Heart right ventricle (tissue), 16 donors: ENCODE results near the gene SGK1. TPM values are rescaled to one million over a fixed set of nuclear protein-coding genes. Genes with fewer than 3 reads are reported as not detected.

Source experiments
- ATAC-seq, 8 donors: fragments of 200-7000 bp; cut with Tn5 transposase; one replicate each; pipeline ENCODE4 v1.9.1; 2020; ENCODE audit warnings: mild to moderate bottlenecking in 8 of 8, moderate library complexity in 8 of 8, moderate number of reproducible peaks in 1 of 8
- DNase-seq, 2 donors: peaks; one replicate each; pipeline ENCODE4 v3.0.0-alpha.2; 2020
- H3K27ac ChIP-seq, 10 donors: fragments of 200-600 bp; sonication (generic) in 2 of 10; one replicate each; pipeline versions ENCODE4 v1.5.0 to v1.8.0; 2020 to 2022; ENCODE audit warnings: mild to moderate bottlenecking in 3 of 10
- H3K27me3 ChIP-seq, 7 donors: fragments of 200-600 bp; one replicate each; pipeline ENCODE4 v1.8.0; 2021 to 2022; ENCODE audit warnings: mild to moderate bottlenecking in 2 of 7
- H3K36me3 ChIP-seq, 9 donors: fragments of 200-600 bp; sonication (generic) in 1 of 9; one replicate each; pipeline versions ENCODE4 v1.5.0 to v1.8.0; 2020 to 2022; ENCODE audit warnings: mild to moderate bottlenecking in 2 of 9
- H3K4me1 ChIP-seq, 9 donors: fragments of 200-600 bp; sonication (generic) in 1 of 9; one replicate each; pipeline versions ENCODE4 v1.5.0 to v1.8.0; 2020 to 2022; ENCODE audit warnings: mild to moderate bottlenecking in 4 of 9
- H3K4me3 ChIP-seq, 10 donors: fragments of 200-600 bp; sonication (generic) in 2 of 10; one replicate each; pipeline versions ENCODE4 v1.5.0 to v1.8.0; 2020 to 2022; ENCODE audit warnings: mild to moderate bottlenecking in 7 of 10, moderate library complexity in 2 of 10
- H3K9me3 ChIP-seq, 11 donors: fragments of 200-600 bp in 10 of 11; sonication (generic) in 2 of 11; one replicate each; pipeline versions ENCODE4 v1.5.0 to v1.8.0; 2013 to 2022; ENCODE audit warnings: mild to moderate bottlenecking in 2 of 11, control low read depth in 1 of 11, moderate library complexity in 1 of 11
- WGBS, 2 donors: extraction: QIAGEN DNeasy Blood & Tissue Kit; methylation state at CpG; one replicate each; pipeline ENCODE4 v1.1.7; 2013; ENCODE audit warnings: inconsistent platforms in 1 of 2; 5-methylcytosine and 5-hydroxymethylcytosine counted together
- intact Hi-C, 10 donors: fragments of 100-400 bp; cut with DNase I; formaldehyde crosslinking; loops; one replicate each; pipeline versions ENCODE4 v1.11.1 to v1.14.2; 2022
- polyA plus RNA-seq, 2 donors: library from polyadenylated mRNA; stranded (reverse); fragments of 200-250 nt; gene quantifications; one replicate each; pipeline ENCODE4 v1.2.3, GENCODE V29; 2013
- total RNA-seq, 10 donors: library from RNA; stranded (reverse); fragmentation: NEBNext Ultra II Directional in 3 of 10; extraction: Animal tissue kit (Norgen Biotek cat#: 25700) in 3 of 10; gene quantifications; one replicate each; pipeline versions ENCODE4 v1.2.1 to v1.2.4, GENCODE V29; 2021 to 2023
- TF ChIP-seq, protein P1 (sequence below), 9 donors: fragments of 200-600 bp; sonication (generic) in 2 of 9; IDR thresholded peaks; one replicate each; pipeline versions ENCODE4 v1.5.0 to v1.8.0; 2021 to 2022; ENCODE audit warnings: antibody characterized with exemption in 9 of 9, mild to moderate bottlenecking in 5 of 9, moderate library complexity in 1 of 9
- donor health status: Arrhythmogenic right ventricular cardiomyopathy.
- donor health status: ischemic (EF 13 %, LVEDD 7.1; RV severe dilation, severe dysfunction).
- donor health status: healthy with polysubstance abuse.
- donor health status: DM: no; HTN: yes; CAD: no.
- donor health status: DM: no; HTN: no; CAD: no.
- donor health status: ischemic (EF 25% LVEDD 6.9; RV normal size, moderate dysfunction).
- donor health status: ischemic (EF 25% LVEDD 5.7; RV mildly dilated, moderate dysfunction).
- donor health status: healthy.
- donor health status: DM: yes; HTN: yes; CAD: no.
- donor health status: Ischemic cardiomyopathy.
- donor health status: ischemic (EF 35%, LVEDD 5.7; RV mildly dilated, moderate dysfunction).
- donor health status: nonischemic (EF 11% LVEDD 7.7; RV severe dilation, severe dysfunction).
- donor health status: DM: yes; HTN: yes; CAD: no.
- donor health status: PGD.
- donor health status: ischemic (EF 29% LVEDD 5.4; RV normal size, mild dysfunction).
- donor health status: nonischemic (EF 23%, LVEDD 6.1; RV moderate dilation, normal function).

The SGK1 gene
- total and polyA plus RNA-seq, 12 donors: 22.5 to 140 (median 43.6) TPM

DNA sequence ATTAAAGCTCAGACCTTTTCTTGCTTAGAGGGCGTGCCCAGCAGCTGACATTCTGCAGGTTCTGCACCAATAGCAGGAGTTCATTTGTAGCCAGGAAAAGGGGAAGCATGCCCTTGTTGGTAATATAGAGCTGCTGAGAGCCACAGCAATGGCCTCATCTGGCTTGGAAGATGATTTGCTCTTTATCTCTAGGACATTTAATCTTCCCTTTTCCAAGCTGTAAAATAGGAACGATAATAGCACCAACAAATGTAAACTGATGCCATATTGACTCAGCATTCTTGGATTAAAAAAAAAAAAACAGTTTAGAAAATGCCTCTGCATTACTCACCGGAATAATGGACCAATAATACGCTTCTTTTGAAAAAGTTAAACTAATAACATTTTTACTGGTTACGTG, 172.1 kb downstream of the SGK1 start:
- peaks cover 0 to 4% (median 0%) of the 10 kb centered on the region in 9 donors for H3K4me1 ChIP-seq
- 71 to 73% methylated on average over 5 of the region's 5 CpGs for WGBS, 2 donors
- H3K27ac ChIP-seq: no peak overlapping the region
- H3K27me3 ChIP-seq: no peaks in the 10 kb centered on the region
- DNase-seq (no peak), ATAC-seq (peak in 1 of 8 donors; percentile 16)
- H3K4me3 ChIP-seq: no peak overlapping the region
- TF ChIP-seq, protein P1, sequence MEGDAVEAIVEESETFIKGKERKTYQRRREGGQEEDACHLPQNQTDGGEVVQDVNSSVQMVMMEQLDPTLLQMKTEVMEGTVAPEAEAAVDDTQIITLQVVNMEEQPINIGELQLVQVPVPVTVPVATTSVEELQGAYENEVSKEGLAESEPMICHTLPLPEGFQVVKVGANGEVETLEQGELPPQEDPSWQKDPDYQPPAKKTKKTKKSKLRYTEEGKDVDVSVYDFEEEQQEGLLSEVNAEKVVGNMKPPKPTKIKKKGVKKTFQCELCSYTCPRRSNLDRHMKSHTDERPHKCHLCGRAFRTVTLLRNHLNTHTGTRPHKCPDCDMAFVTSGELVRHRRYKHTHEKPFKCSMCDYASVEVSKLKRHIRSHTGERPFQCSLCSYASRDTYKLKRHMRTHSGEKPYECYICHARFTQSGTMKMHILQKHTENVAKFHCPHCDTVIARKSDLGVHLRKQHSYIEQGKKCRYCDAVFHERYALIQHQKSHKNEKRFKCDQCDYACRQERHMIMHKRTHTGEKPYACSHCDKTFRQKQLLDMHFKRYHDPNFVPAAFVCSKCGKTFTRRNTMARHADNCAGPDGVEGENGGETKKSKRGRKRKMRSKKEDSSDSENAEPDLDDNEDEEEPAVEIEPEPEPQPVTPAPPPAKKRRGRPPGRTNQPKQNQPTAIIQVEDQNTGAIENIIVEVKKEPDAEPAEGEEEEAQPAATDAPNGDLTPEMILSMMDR (IDR thresholded peaks at IDR 0.05): no peak
- H3K36me3 ChIP-seq: no peaks in the 10 kb centered on the region
- no peaks in the 10 kb centered on the region for H3K9me3 ChIP-seq
- intact Hi-C loops: no loop called here

DNA sequence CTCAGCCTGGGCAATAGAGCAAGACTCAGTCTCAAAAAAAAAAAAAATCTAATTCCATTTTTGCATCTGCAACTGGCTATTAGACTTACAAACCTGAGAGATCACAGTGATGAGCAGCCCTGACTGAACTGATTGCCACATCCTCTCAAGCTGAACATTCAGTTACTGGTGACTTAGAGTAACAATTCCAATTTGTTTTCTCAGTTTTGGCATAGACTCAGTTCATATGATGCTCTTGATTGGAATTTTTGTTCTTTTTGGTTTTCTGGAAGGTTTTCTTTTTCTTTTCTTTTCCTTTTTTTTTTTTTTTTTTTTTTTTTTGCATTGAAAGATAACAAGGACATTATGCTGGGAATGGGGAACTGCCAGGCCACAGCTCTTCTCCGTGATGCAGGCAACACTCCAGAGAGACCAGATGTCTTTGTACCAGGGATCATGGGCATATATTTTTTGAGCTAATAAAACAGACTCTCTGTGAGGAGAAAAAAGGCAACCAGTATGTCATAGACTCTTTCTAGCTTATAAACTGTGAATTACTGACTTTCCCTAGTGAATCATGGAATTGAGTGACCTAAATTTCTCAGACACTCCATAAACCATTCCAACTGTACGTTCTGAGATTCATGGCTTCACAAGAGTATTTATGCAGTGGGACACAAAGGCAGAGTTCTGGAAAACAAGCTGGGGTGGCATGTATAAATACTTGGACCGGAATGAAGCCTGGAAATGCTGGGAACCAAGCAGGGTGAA, 179.5 kb downstream of the SGK1 start:
- Histone ChIP-seq H3K27ac (no peak overlapping the region), H3K4me1 (no peaks in the 10 kb centered on the region), H3K9me3 (no peaks in the 10 kb centered on the region), H3K27me3 (no peaks in the 10 kb centered on the region), H3K4me3 (no peak overlapping the region), H3K36me3 (no peaks in the 10 kb centered on the region)
- DNase-seq (no peak), ATAC-seq (no peak)
- intact Hi-C loops: no loop called here
- TF ChIP-seq, protein P1 (IDR thresholded peaks at IDR 0.05): no peak
- WGBS, 2 donors: 61 to 71% methylated on average over 3 of the region's 3 CpGs

DNA sequence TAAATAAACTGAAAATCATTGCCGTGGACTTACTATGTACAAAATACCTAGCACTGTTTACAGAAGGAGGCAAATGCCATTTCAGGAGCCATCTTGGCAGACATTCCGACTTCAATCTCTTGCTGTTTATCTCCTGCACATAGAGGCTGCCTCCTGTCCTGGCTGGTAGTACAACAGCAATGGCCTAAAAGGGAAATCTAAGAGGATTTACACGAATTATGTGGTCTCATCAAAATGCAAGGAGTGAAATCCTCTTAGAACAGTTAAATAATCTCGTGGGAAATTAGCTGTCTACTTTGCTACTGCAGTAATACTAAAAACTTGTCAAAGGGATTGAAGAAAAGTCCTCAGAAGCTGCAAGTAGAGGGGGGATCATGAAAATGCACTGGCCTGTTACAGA, 183.3 kb downstream of the SGK1 start:
- TF ChIP-seq, protein P1 (IDR thresholded peaks at IDR 0.05): no peak
- H3K27me3 ChIP-seq: no peaks in the 10 kb centered on the region
- 68 to 74% methylated on average over 4 of the region's 4 CpGs for WGBS, 2 donors
- peaks cover 0 to 9% (median 0%) of the 10 kb centered on the region in 11 donors for H3K9me3 ChIP-seq
- intact Hi-C loops: no loop called here
- DNase-seq (no peak), ATAC-seq (no peak)
- H3K4me1 ChIP-seq: no peaks in the 10 kb centered on the region
- H3K36me3 ChIP-seq: no peaks in the 10 kb centered on the region
- H3K27ac ChIP-seq: no peak overlapping the region
- H3K4me3 ChIP-seq: no peak overlapping the region

DNA sequence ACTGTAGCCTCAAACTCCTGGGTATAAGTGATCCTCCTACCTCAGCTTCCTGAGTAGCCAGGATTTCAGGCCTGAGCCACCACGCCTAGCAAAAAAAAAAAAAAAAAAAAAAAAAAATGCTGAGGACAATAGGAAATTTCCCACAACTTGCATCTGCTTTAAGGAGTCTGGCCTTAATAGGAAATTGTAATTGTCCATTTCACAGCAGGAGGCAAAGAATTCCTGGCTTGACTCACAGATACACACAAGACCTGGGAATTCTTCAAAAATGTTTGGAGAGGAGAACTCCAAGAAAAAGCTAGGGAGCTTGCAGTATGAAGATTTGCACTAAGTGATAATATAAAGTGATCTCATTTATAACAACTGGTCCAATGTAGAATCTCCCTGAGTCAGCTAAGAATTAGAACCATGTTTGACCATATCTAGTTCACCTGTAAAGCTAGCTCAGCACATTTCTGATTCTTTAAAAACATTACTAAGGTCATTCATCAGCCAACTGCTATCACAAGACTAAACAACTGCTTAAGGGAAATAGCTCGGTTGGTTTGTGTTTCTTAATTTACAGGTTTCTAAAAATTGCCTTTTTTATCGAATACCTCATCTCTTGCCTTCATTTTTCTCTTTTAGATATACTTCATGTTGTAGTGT, 185.3 kb downstream of the SGK1 start:
- TF ChIP-seq, protein P1 (IDR thresholded peaks at IDR 0.05): no peak
- DNase-seq: no peak
- Histone ChIP-seq H3K9me3 (peaks cover 0 to 9% (median 0%) of the 10 kb centered on the region in 11 donors), H3K4me1 (no peaks in the 10 kb centered on the region), H3K27ac (no peak overlapping the region), H3K36me3 (no peaks in the 10 kb centered on the region), H3K27me3 (no peaks in the 10 kb centered on the region), H3K4me3 (no peak overlapping the region)
- no peak for ATAC-seq
- 75 to 81% methylated on average over 3 of the region's 3 CpGs for WGBS, 2 donors
- intact Hi-C loops: no loop called here
